SH-SY5Y (cell line): Measurements from ENCODE around the gene SAMD4A.

Source experiments
- GATA2 ChIP-seq: IDR thresholded peaks from 2 replicates; pipeline ENCODE4 v1.6.1; 2011; ENCODE audit warnings: mild to moderate bottlenecking, low read depth, low read length
- GATA3 ChIP-seq: IDR thresholded peaks from 2 replicates; pipeline ENCODE4 v1.6.1; 2011; ENCODE audit warnings: low read depth, mild to moderate bottlenecking, low read length, moderate library complexity

DNA sequence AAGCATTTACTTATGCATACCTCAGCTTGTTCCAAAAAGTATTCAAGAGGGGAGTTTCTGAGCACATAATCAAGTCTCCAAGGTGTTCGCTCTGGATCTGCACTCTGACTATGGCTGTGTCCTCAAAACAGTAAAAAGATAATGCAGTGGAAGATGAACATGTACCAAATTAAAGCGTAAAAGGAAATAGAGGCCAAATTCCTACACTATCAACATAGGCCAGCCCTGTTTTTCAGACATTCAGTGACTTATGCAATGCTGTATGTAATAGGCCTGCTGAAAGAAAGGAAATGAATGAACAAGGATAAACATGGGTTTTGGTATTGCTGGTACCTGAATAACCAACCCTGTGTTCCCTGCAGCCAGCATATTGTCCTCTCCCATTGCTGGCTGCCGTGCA is 115.7 kb downstream of the SAMD4A start:
- TF ChIP-seq GATA3 (no peak), GATA2 (no peak)
